Stimulated activated CD4-positive, alpha-beta T cell treated with anti-CD3 and anti-CD28 coated beads, Interleukin-4, amount 100 ng/mL, for 24 hours (primary cell): ENCODE results near the gene ETS2.
"Not testable (repeated sequence)": the region's sequence is repeated elsewhere in the genome, so short reads cannot be mapped to it uniquely, and the experiment has no call there.

Source experiments
- DNase-seq: peaks from one replicate; pipeline ENCODE4 v3.0.0-alpha.2; 2020

Gene ETS2

GRCh38 chr21:38819051-38819718 lies 13.5 kb downstream of the ETS2 start:
- no peak for DNase-seq

GRCh38 chr21:38819719-38820159 lies 14.0 kb downstream of the ETS2 start:
- no peak for DNase-seq

GRCh38 chr21:38820471-38821239 lies 14.9 kb downstream of the ETS2 start:
- DNase-seq = no peak

- no peak for DNase-seq
These were observed 15.5 kb downstream of the ETS2 start for GRCh38 chr21:38821248-38821647.

GRCh38 chr21:38821959-38822682 lies 16.4 kb downstream of the ETS2 start:
- no peak for DNase-seq

- DNase-seq = no peak
These were observed 17.1 kb downstream of the ETS2 start for GRCh38 chr21:38822778-38823238.

GRCh38 chr21:38823737-38824123 lies 18.0 kb downstream of the ETS2 start:
- no peak for DNase-seq

GRCh38 chr21:38824124-38824822 lies 18.5 kb downstream of the ETS2 start:
- DNase-seq = no peak

- DNase-seq = no peak
These were observed 19.5 kb downstream of the ETS2 start for GRCh38 chr21:38825269-38825668.

GRCh38 chr21:38825921-38826320 lies 20.2 kb downstream of the ETS2 start:
- DNase-seq = no peak

- DNase-seq = not testable (repeated sequence)
These were observed 22.4 kb downstream of the ETS2 start for GRCh38 chr21:38828111-38828510.

- DNase-seq = no peak
These were observed 25.2 kb downstream of the ETS2 start for GRCh38 chr21:38830671-38831525.

- peak; percentile 38 for DNase-seq
These were observed 26.1 kb downstream of the ETS2 start for GRCh38 chr21:38831526-38832467.

GRCh38 chr21:38832664-38833063 lies 26.9 kb downstream of the ETS2 start:
- no peak for DNase-seq

GRCh38 chr21:38833117-38833516 lies 27.4 kb downstream of the ETS2 start:
- no peak for DNase-seq

GRCh38 chr21:38834725-38835124 lies 29.0 kb downstream of the ETS2 start:
- DNase-seq = no peak

GRCh38 chr21:38837806-38838461 lies 32.2 kb downstream of the ETS2 start:
- no peak for DNase-seq

- no peak for DNase-seq
These were observed 33.0 kb downstream of the ETS2 start for GRCh38 chr21:38838598-38839327.
